H1 (cell line): Measurements from ENCODE around the gene TCF4. TPM values are rescaled to one million over a fixed set of nuclear protein-coding genes. Genes with fewer than 3 reads are reported as not detected.

Source experiments
- CTCF ChIA-PET: fragments of 300-600 bp; sonication (Branson Sonifier 250); formaldehyde crosslinking; loops from one replicate; lab custom pipeline; 2021; ENCODE audit not compliant: partially characterized antibody; lab: Charles Lee
- POLR2A ChIA-PET: fragments of 300-600 bp; sonication (Branson Sonifier 250); formaldehyde crosslinking; loops from one replicate; lab custom pipeline; 2021; ENCODE audit warnings: inconsistent platforms; ENCODE audit not compliant: partially characterized antibody; lab: Charles Lee
- DNase-seq, 2 experiments: peaks; one replicate each; pipeline versions ENCODE4 v3.0.0 to v3.0.0-alpha.2; 2010 to 2022; ENCODE audit warnings: low spot score in 2 of 2, low read depth in 1 of 2, mixed read lengths in 1 of 2
- FAIRE-seq: peaks from 2 replicates; lab custom pipeline; 2011; peaks lifted over from hg19 to GRCh38; lab: Jason Lieb, UNC
- H2AFZ ChIP-seq: 2 replicates; pipeline ENCODE4 v1.8.1; 2012; ENCODE audit warnings: low read length, inconsistent platforms
- H2AK5ac ChIP-seq: 2 replicates; pipeline ENCODE4 v1.6.1; 2013; ENCODE audit warnings: low read depth, low read length
- H2BK120ac ChIP-seq: replicated peaks from 2 replicates; pipeline ENCODE3; 2013; ENCODE audit warnings: low read depth, low read length, inconsistent platforms
- H2BK12ac ChIP-seq: 2 replicates; pipeline ENCODE4 v1.6.1; 2013; ENCODE audit warnings: low read depth, low read length
- H2BK15ac ChIP-seq: 2 replicates; pipeline ENCODE4 v1.6.1; 2013; ENCODE audit warnings: low read length
- H2BK20ac ChIP-seq: 2 replicates; pipeline ENCODE4 v1.6.1; 2013; ENCODE audit warnings: low read length
- H2BK5ac ChIP-seq: 2 replicates; pipeline ENCODE4 v1.6.1; 2013; ENCODE audit warnings: low read depth, low read length
- H3K14ac ChIP-seq: 2 replicates; pipeline ENCODE4 v1.6.1; 2013; ENCODE audit warnings: inconsistent platforms; ENCODE audit not compliant: insufficient read length
- H3K18ac ChIP-seq: 2 replicates; pipeline ENCODE4 v1.6.1; 2013; ENCODE audit warnings: low read length; ENCODE audit errors: extremely low read depth
- H3K23ac ChIP-seq: 2 replicates; pipeline ENCODE4 v1.6.1; 2013; ENCODE audit warnings: inconsistent platforms; ENCODE audit not compliant: insufficient read length
- H3K23me2 ChIP-seq: 2 replicates; pipeline ENCODE4 v1.6.1; 2013; ENCODE audit warnings: low read depth, low read length
- H3K27ac ChIP-seq: 2 replicates; pipeline ENCODE4 v1.6.1; 2011; ENCODE audit warnings: low read depth, low read length, inconsistent platforms
- H3K27me3 ChIP-seq, 4 experiments: replicated peaks in 1 of 4; 1 replicate in 1 of 4; 2 replicates in 3 of 4; pipeline versions ENCODE4 v1.6.1 to v1.8.1; 2011 to 2013; ENCODE audit warnings: low read length in 3 of 4, mild to moderate bottlenecking in 3 of 4, inconsistent platforms in 2 of 4, mixed read lengths in 2 of 4, moderate library complexity in 1 of 4; ENCODE audit not compliant: control insufficient read depth in 3 of 4, insufficient read depth in 3 of 4; ENCODE audit errors: extremely low read depth in 1 of 4
- H3K36me3 ChIP-seq, 4 experiments: 2 replicates each; pipeline versions ENCODE4 v1.6.1 to v1.8.1; 2011 to 2013; ENCODE audit warnings: mild to moderate bottlenecking in 4 of 4, low read length in 3 of 4, moderate library complexity in 2 of 4, control low read depth in 1 of 4, inconsistent platforms in 1 of 4; ENCODE audit not compliant: insufficient read depth in 4 of 4, control insufficient read depth in 2 of 4
- H3K4ac ChIP-seq: replicated peaks from 2 replicates; pipeline ENCODE3; 2013; ENCODE audit warnings: low read length, low read depth, mixed read lengths, inconsistent platforms; ENCODE audit not compliant: insufficient read length
- H3K4me1 ChIP-seq, 4 experiments: replicated peaks in 1 of 4; 1 replicate in 1 of 4; 2 replicates in 3 of 4; pipeline versions ENCODE4 v1.6.1 to v1.8.1; 2011 to 2013; ENCODE audit warnings: low read length in 3 of 4, inconsistent platforms in 2 of 4, mixed read lengths in 1 of 4; ENCODE audit not compliant: insufficient read depth in 4 of 4, control insufficient read depth in 3 of 4
- H3K4me2 ChIP-seq, 2 experiments: 2 replicates each; pipeline versions ENCODE4 v1.6.1 to v1.8.1; 2011 to 2013; ENCODE audit warnings: low read depth in 2 of 2, low read length in 2 of 2, control low read depth in 1 of 2, inconsistent platforms in 1 of 2, mild to moderate bottlenecking in 1 of 2; ENCODE audit not compliant: insufficient read depth in 1 of 2
- H3K4me3 ChIP-seq, 4 experiments: fragments of 200-600, 300-600 bp in 1 of 4; sonication (generic), shearing (Covaris generic), sonication (Bioruptor Twin) in 1 of 4; 2 replicates each; pipeline versions ENCODE4 v1.5.1 to v1.8.1; 2011 to 2016; ENCODE audit warnings: low read length in 4 of 4, low read depth in 3 of 4, control low read depth in 2 of 4, inconsistent platforms in 2 of 4, mild to moderate bottlenecking in 2 of 4, mixed read lengths in 1 of 4, moderate library complexity in 1 of 4; ENCODE audit not compliant: insufficient read depth in 2 of 4; ENCODE audit errors: extremely low read depth in 1 of 4
- H3K56ac ChIP-seq: replicated peaks from 2 replicates; pipeline ENCODE3; 2013; ENCODE audit warnings: low read depth, mild to moderate bottlenecking, mixed read lengths, low read length, inconsistent platforms; ENCODE audit not compliant: insufficient read length
- H3K79me1 ChIP-seq: 2 replicates; pipeline ENCODE4 v1.6.1; 2013; ENCODE audit warnings: low read depth, low read length, control low read depth
- H3K79me2 ChIP-seq, 2 experiments: 2 replicates each; pipeline versions ENCODE4 v1.6.1 to v1.8.1; 2012 to 2013; ENCODE audit warnings: low read length in 2 of 2, mild to moderate bottlenecking in 2 of 2, inconsistent platforms in 1 of 2; ENCODE audit not compliant: insufficient read depth in 2 of 2, control insufficient read depth in 1 of 2
- H3K9ac ChIP-seq, 4 experiments: replicated peaks in 1 of 4; 1 replicate in 1 of 4; 2 replicates in 3 of 4; pipeline versions ENCODE4 v1.6.1 to v1.8.1; 2011 to 2013; ENCODE audit warnings: low read depth in 3 of 4, low read length in 3 of 4, control low read depth in 2 of 4, mild to moderate bottlenecking in 2 of 4, moderate library complexity in 2 of 4, inconsistent platforms in 1 of 4; ENCODE audit errors: extremely low read depth in 1 of 4
- H3K9me3 ChIP-seq, 2 experiments: 2 replicates each; pipeline versions ENCODE4 v1.6.1 to v1.8.1; 2012 to 2013; ENCODE audit warnings: mild to moderate bottlenecking in 2 of 2, moderate library complexity in 2 of 2, control low read depth in 1 of 2, inconsistent platforms in 1 of 2, low read depth in 1 of 2, low read length in 1 of 2, mixed read lengths in 1 of 2; ENCODE audit not compliant: insufficient read depth in 2 of 2
- H4K20me1 ChIP-seq, 2 experiments: replicated peaks in 1 of 2; 2 replicates each; pipeline versions ENCODE3 to v1.8.1; 2011 to 2013; ENCODE audit warnings: inconsistent platforms in 2 of 2, low read length in 2 of 2, mild to moderate bottlenecking in 1 of 2; ENCODE audit not compliant: insufficient read depth in 2 of 2, control insufficient read depth in 1 of 2
- H4K5ac ChIP-seq: 2 replicates; pipeline ENCODE4 v1.6.1; 2013; ENCODE audit warnings: low read length, low read depth, mixed read lengths, inconsistent platforms; ENCODE audit not compliant: insufficient read length
- H4K8ac ChIP-seq: 2 replicates; pipeline ENCODE4 v1.8.0; 2013; ENCODE audit warnings: mild to moderate bottlenecking, moderate library complexity, low read length, inconsistent platforms; ENCODE audit not compliant: insufficient read depth; ENCODE audit errors: extremely low read depth
- H4K91ac ChIP-seq: replicated peaks from 2 replicates; pipeline ENCODE3; 2013; ENCODE audit warnings: low read length, mixed read lengths, inconsistent platforms; ENCODE audit not compliant: insufficient read length
- EZH2 ChIP-seq: fragments of 200-600 bp; sonication (generic); IDR thresholded peaks from 2 replicates; pipeline ENCODE4 v1.7.1; 2012; ENCODE audit warnings: low read depth, mild to moderate bottlenecking, moderate library complexity, low read length, inconsistent platforms; ENCODE audit not compliant: severe bottlenecking
- KDM4A ChIP-seq: IDR thresholded peaks from one replicate; pipeline ENCODE4 v1.7.1; 2012; ENCODE audit warnings: low read depth, mild to moderate bottlenecking, moderate library complexity, low read length, inconsistent platforms; ENCODE audit not compliant: severe bottlenecking
- NRF1 ChIP-seq: IDR thresholded peaks from 2 replicates; pipeline ENCODE4 v1.6.1; 2011; ENCODE audit warnings: mild to moderate bottlenecking, low read depth, low read length, improper control_type of control experiment
- RFX5 ChIP-seq: IDR thresholded peaks from 2 replicates; pipeline ENCODE4 v1.6.1; 2011; ENCODE audit warnings: low read depth, low read length, improper control_type of control experiment, borderline replicate concordance
- SIRT6 ChIP-seq: IDR thresholded peaks from one replicate; pipeline ENCODE4 v1.7.1; 2012; ENCODE audit warnings: low read length, inconsistent platforms
- WGBS, 2 experiments: shearing (Covaris generic) in 1 of 2; methylation state at CpG; one replicate each; pipeline versions ENCODE4 v1.1.6 to v1.1.7; 2013 to 2015; ENCODE audit warnings: low lambda C conversion rate in 2 of 2, mixed read lengths in 2 of 2, inconsistent platforms in 1 of 2, low coverage in 1 of 2, missing lambda C conversion rate in 1 of 2; ENCODE audit not compliant: insufficient replicate concordance in 2 of 2, insufficient coverage in 1 of 2, insufficient read length in 1 of 2; ENCODE audit errors: extremely low coverage in 1 of 2, missing lambda C conversion rate in 1 of 2; 5-methylcytosine and 5-hydroxymethylcytosine counted together
- polyA plus RNA-seq, 7 experiments: library from polyadenylated mRNA; depleted of rRNA in 3 of 7; stranded (reverse) in 5 of 7; unstranded in 2 of 7; fragments of >200 nt in 5 of 7; fragments of 200-250 nt in 2 of 7; gene quantifications; 1 replicate in 5 of 7; 2 replicates in 1 of 7; 4 replicates in 1 of 7; pipeline versions ENCODE4 v1.2.1 to v1.2.3, GENCODE V29; 2011 to 2013; ENCODE audit warnings: missing spikeins in 2 of 7, mixed read lengths in 2 of 7
- total RNA-seq: library from RNA; stranded (reverse); fragmentation: NEBNext Ultra II Directional; extraction: Animal tissue kit (Norgen Biotek cat#: 25700); gene quantifications from 2 replicates; pipeline ENCODE4 v1.2.1, GENCODE V29; 2021

The TCF4 gene
- total and polyA plus RNA-seq, 2 of the 8 experiments (the other 6 are each of a cell fraction or from before 2014, with no cell fraction given), result 59.3 to 118 TPM

GRCh38 chr18:55623626-55624025 is 35.6 kb upstream of the TCF4 start:
- ChIA-PET CTCF (no interaction called here), POLR2A (no interaction called here)
- no peaks in the 10 kb centered on the region for H3K36me3 ChIP-seq
- no peak overlapping the region for H2AFZ ChIP-seq
- H3K9me3 ChIP-seq, result no peaks in the 10 kb centered on the region
- 88 to 100% methylated on average over 1 to 3 of the region's 3 CpGs for WGBS, 2 experiments
- H3K79me2 ChIP-seq, result no peaks in the 10 kb centered on the region
- no peak overlapping the region for H4K91ac ChIP-seq
- no peak overlapping the region for H3K4ac ChIP-seq
- no peak overlapping the region for H2BK12ac ChIP-seq
- no peak overlapping the region for H3K4me3 ChIP-seq
- no peaks in the 10 kb centered on the region; the same call in 1 of the 2 replicates for H3K23me2 ChIP-seq
- no peak overlapping the region for H3K56ac ChIP-seq
- H2AK5ac ChIP-seq, result no peak overlapping the region
- no peak overlapping the region for H3K23ac ChIP-seq
- no peak overlapping the region for H3K9ac ChIP-seq
- no peak overlapping the region for H3K18ac ChIP-seq
- no peak overlapping the region for H3K14ac ChIP-seq
- H2BK20ac ChIP-seq, result no peak overlapping the region
- H4K5ac ChIP-seq, result no peak overlapping the region
- no peak for FAIRE-seq
- H2BK15ac ChIP-seq, result no peak overlapping the region
- H3K4me1 ChIP-seq, result no peaks in the 10 kb centered on the region
- no peaks in the 10 kb centered on the region for H4K20me1 ChIP-seq
- no peak overlapping the region for H4K8ac ChIP-seq
- no peak for DNase-seq
- H3K27ac ChIP-seq, result no peak overlapping the region
- H3K79me1 ChIP-seq, result no peaks in the 10 kb centered on the region; the same call in 1 of the 2 replicates
- H3K27me3 ChIP-seq, result no peaks in the 10 kb centered on the region
- no peak overlapping the region for H2BK120ac ChIP-seq
- no peak overlapping the region for H2BK5ac ChIP-seq
- no peak overlapping the region for H3K4me2 ChIP-seq
- no peak for TF ChIP-seq NRF1
- TF ChIP-seq KDM4A, result no peak
- TF ChIP-seq EZH2, result no peak
- no peak for TF ChIP-seq RFX5
- TF ChIP-seq SIRT6, result no peak
